IPS DF 6.9 (cell line): ENCODE results near the gene ARNT2.

ENCODE experiments used
- DNase-seq: peaks from one replicate; pipeline ENCODE4 v3.0.0-alpha.2; 2013; ENCODE audit warnings: low read depth, low spot score
- H3K27ac ChIP-seq: one replicate; pipeline ENCODE4 v1.5.1; 2013; ENCODE audit warnings: low read length, control low read depth
- H3K27me3 ChIP-seq: 2 replicates; pipeline ENCODE4 v1.6.1; 2013; ENCODE audit warnings: mild to moderate bottlenecking, low read length; ENCODE audit not compliant: control insufficient read depth, insufficient read depth
- H3K36me3 ChIP-seq: 2 replicates; pipeline ENCODE4 v1.6.1; 2013; ENCODE audit warnings: low read length; ENCODE audit not compliant: control insufficient read depth, insufficient read depth
- H3K4me1 ChIP-seq: 2 replicates; pipeline ENCODE4 v1.6.1; 2013; ENCODE audit warnings: low read length; ENCODE audit not compliant: control insufficient read depth, insufficient read depth
- H3K4me3 ChIP-seq: 2 replicates; pipeline ENCODE4 v1.5.1; 2013; ENCODE audit warnings: mild to moderate bottlenecking, low read length
- H3K9me3 ChIP-seq: 2 replicates; pipeline ENCODE4 v1.6.1; 2013; ENCODE audit warnings: low read length, inconsistent platforms; ENCODE audit not compliant: control insufficient read depth, insufficient read depth
- WGBS: extraction: QIAGEN DNeasy Blood & Tissue Kit; methylation state at CpG from one replicate; pipeline ENCODE4 v1.1.7; 2013; ENCODE audit warnings: mixed read lengths, missing lambda C conversion rate; ENCODE audit not compliant: insufficient read length, insufficient coverage; 5-methylcytosine and 5-hydroxymethylcytosine counted together

ARNT2 gene

DNA sequence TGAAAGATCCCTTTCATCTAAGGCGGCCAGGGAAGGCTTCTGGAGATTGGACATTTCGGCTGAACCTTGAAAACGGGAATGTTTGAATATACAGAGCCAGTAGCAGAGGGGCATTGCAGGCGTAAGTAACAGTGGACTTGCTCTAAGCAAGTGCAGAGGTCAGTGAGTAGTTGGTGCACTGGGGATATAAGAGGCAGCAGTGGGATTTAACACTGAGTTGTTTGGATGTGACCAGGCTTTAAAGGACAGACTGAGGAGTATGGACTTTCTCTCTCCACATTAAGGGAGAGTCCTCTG is 1.3 kb downstream of the ARNT2 start:
- no peak overlapping the region for H3K4me3 ChIP-seq

DNA sequence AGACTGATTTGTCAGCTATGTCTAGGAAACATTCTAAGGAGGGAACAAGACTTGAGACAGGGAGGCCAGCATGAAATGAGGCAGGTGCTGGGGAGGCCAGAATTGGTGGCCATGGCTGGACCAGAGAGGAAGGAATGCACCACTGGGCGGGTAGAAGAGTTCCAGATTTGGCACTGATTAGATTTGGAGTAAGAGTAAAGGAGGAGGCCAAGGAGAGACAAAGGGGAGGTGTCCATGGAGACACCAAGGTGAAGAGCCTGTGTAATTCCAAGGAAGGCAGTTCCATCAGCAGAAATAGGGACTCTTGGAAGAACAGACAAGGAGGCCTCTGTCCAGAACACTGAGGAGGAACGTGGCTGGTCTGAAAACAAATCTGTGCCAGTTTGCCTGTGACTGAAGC is 1.8 kb downstream of the ARNT2 start:
- DNase-seq, result no peak
- Histone ChIP-seq H3K9me3 (no peaks in the 10 kb centered on the region), H3K4me3 (no peak overlapping the region), H3K4me1 (no peaks in the 10 kb centered on the region), H3K27me3 (peaks cover 2% of the 10 kb centered on the region; the same call in 1 of the 2 replicates), H3K36me3 (no peaks in the 10 kb centered on the region), H3K27ac (no peak overlapping the region)
- no CpG with 5 or more reads among the region's 2 CpGs for WGBS

More for the DNA sequence above, 1.3 kb downstream of the ARNT2 start:
- WGBS, result no CpG with 5 or more reads among the region's 4 CpGs
- no peaks in the 10 kb centered on the region for H3K4me1 ChIP-seq
- H3K27ac ChIP-seq, result no peak overlapping the region
- peaks cover 2% of the 10 kb centered on the region; the same call in 1 of the 2 replicates for H3K27me3 ChIP-seq
- no peaks in the 10 kb centered on the region for H3K9me3 ChIP-seq
- no peak for DNase-seq
- no peaks in the 10 kb centered on the region for H3K36me3 ChIP-seq

DNA sequence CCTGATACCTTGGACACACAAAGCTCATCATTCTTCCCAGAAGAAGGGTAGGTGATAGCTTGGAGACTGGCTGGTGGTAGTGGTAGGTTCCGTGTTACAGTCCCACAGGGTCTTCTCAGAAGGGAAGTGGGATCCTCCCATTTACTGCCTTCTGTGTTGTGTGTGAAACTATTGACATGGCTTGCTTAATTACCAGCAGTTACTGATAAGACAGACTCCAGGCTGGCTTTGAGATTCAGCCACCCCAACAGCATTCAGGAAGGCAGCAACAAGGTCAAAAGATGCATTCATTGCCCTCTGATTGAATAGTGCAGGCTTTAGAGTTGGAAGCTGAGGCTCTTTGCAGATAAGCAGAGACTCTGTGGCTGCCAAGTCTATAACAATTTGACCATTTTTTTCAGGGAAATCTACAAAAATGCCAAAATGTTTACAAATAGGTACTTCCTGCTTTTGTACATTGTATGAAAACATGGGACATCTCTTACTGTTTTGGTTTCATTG is 7.7 kb downstream of the ARNT2 start:
- Histone ChIP-seq H3K27ac (no peak overlapping the region), H3K27me3 (no peaks in the 10 kb centered on the region), H3K36me3 (no peaks in the 10 kb centered on the region), H3K4me1 (no peaks in the 10 kb centered on the region), H3K4me3 (no peak overlapping the region), H3K9me3 (no peaks in the 10 kb centered on the region)
- DNase-seq, result no peak
- no CpG with 5 or more reads among the region's 1 CpG for WGBS

DNA sequence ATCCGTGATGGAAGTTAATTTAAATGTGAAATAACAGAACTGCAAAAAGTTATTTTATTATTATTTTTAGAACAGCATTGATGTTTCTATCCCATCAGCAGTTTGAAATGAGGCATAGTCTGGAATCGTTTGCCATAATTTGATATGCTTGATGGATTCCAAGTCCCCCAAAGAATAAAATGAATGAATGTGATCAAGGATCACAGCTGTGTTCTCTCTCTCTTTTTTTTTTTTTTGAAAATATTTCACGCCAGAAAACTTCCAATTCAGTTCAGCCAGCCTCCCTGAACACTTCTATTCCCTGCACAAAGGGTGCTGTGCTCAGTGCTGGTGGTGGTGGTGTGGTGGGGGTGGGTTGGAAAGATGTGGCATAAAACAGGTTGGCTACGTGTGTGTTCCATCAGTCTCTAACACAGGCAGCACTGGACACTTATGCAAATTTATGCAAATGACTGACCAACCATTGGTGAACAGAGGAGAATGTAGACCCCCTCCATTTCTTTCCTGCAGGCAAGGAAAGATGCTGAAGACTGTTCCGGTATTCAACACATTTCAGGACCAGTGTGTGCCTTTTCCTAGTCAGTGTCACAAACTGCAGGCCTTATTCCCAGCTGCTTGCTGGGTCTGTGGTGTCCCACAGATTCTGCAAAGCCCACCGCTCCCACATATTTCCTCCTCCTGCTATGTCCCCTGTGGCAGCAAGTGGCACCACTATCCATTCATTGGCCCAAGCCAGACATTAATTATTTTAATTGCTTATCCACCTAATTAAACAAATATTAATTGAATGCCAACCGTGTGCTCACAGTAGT is 10.6 kb downstream of the ARNT2 start:
- Histone ChIP-seq H3K27ac (no peak overlapping the region), H3K4me1 (no peaks in the 10 kb centered on the region), H3K36me3 (no peaks in the 10 kb centered on the region), H3K27me3 (no peaks in the 10 kb centered on the region), H3K9me3 (no peaks in the 10 kb centered on the region; the same call in 1 of the 2 replicates), H3K4me3 (no peak overlapping the region)
- DNase-seq, result no peak
- no CpG with 5 or more reads among the region's 7 CpGs for WGBS

DNA sequence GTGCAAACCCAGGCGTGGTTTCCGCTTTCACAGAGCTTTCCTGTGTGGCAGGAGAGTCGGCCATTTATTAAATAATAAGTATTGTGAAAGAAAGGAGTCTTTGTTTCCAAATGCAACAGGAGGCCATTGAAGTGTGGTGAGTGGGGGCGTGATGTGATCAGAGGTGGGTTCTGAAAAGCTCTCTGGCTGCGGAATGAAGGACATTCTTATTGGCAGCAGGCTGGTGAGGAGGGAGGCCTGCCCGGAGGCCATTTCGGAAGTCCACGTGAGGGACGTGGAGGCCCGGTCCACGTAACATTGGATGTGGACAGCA is 11.1 kb downstream of the ARNT2 start:
- Histone ChIP-seq H3K27ac (no peak overlapping the region), H3K36me3 (no peaks in the 10 kb centered on the region), H3K4me1 (no peaks in the 10 kb centered on the region), H3K9me3 (no peaks in the 10 kb centered on the region; the same call in 1 of the 2 replicates), H3K27me3 (no peaks in the 10 kb centered on the region), H3K4me3 (no peak overlapping the region)
- DNase-seq, result no peak
- WGBS, result no CpG with 5 or more reads among the region's 11 CpGs

DNA sequence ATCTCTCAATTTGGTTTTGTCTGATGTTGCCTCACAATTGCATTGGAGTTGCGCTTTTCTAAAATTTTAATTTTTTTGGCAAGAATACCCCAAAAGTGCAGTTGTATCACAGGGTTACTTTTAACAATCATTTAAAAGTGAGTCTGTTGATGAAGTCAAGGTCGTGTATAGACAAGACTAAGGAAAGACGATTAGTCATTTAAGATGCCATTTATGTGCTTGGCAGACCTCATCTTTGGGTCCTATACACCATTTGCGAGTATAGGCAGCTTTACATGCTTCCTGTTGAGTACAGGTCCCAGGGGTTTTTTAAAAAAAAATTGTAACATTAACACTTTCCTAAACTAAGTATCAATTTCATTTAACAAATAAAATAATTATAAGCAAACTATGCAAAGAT is 12.5 kb downstream of the ARNT2 start:
- Histone ChIP-seq H3K4me1 (no peaks in the 10 kb centered on the region), H3K4me3 (no peak overlapping the region), H3K36me3 (no peaks in the 10 kb centered on the region), H3K27me3 (no peaks in the 10 kb centered on the region), H3K9me3 (no peaks in the 10 kb centered on the region; the same call in 1 of the 2 replicates), H3K27ac (no peak overlapping the region)
- DNase-seq, result no peak
- no CpG with 5 or more reads among the region's 4 CpGs for WGBS

DNA sequence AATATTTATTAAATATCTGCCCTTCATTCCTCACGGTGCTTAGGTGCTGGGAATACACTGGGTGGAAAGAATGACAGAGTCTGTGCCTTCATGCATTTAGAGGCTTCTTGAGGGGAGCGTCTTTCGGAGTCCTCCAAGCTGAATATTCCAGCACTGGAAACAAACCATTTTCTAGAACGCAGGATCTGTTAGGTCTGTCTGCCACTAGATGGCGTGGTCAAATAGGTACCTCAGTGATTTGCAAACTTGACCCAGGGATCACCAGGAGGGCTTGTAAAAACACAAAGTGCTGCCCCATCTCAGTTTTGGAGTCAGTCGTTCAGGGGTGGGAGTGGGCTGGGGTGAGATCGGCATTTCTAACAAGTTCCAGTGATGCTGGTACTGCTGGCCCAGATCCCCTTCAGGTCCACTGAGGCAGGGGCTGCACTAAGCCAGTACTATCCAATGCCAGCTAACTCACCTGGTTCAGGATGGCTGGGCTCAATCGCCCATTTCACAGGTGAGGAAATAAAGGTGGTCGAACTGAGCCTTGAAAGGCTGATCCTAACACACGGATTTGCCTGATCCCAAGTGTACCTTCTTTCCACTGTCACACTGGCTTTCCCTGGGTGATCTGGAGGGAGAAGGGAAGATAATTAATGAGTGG is 14.8 kb downstream of the ARNT2 start:
- H3K9me3 ChIP-seq, result no peaks in the 10 kb centered on the region; the same call in 1 of the 2 replicates
- H3K27ac ChIP-seq, result no peak overlapping the region
- H3K27me3 ChIP-seq, result no peaks in the 10 kb centered on the region
- H3K4me3 ChIP-seq, result no peak overlapping the region
- DNase-seq, result no peak
- H3K4me1 ChIP-seq, result no peaks in the 10 kb centered on the region
- no peaks in the 10 kb centered on the region for H3K36me3 ChIP-seq
- no CpG with 5 or more reads among the region's 10 CpGs for WGBS

DNA sequence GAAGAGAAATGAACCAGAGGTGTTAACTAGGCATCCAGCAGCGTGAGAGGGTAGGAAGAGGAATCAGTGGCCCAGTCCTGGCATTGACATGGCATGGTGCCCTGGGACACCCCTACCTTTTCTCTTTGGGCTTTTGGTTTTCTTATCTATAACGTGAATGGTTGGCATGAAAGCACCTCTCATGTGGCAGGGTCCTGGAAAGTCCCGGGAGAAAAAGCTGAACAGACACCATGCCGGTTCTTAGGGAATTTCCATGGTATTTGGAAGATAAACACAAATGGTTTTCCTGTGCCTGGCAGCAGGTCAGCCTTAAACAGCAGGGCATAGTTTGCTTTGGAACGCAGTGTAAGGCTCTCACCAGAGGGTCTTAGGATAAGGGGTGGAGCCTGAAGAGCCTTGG is 15.4 kb downstream of the ARNT2 start:
- Histone ChIP-seq H3K27me3 (no peaks in the 10 kb centered on the region), H3K27ac (no peak overlapping the region), H3K4me1 (no peaks in the 10 kb centered on the region), H3K36me3 (no peaks in the 10 kb centered on the region), H3K4me3 (no peak overlapping the region), H3K9me3 (no peaks in the 10 kb centered on the region; the same call in 1 of the 2 replicates)
- no peak for DNase-seq
- WGBS, result no CpG with 5 or more reads among the region's 5 CpGs

DNA sequence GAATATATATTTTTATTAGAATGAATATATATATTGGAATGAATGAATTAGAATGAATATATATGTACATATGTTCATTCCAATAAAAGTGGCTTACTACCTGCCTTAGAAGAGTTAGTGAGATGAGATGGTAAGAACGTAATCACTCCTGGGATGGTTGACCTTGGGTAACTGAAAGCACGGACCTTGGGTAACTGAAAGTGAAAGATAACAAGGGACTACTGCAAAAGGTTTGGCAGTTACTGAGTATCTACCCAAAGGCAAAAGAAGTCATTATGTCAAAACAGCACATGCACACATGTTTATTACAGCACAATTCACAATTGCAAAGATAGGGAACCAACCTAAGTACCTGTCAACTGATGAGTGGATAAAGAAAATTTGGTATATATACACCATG is 16.5 kb downstream of the ARNT2 start:
- Histone ChIP-seq H3K4me1 (no peaks in the 10 kb centered on the region), H3K4me3 (no peak overlapping the region), H3K27me3 (no peaks in the 10 kb centered on the region), H3K36me3 (no peaks in the 10 kb centered on the region), H3K9me3 (no peaks in the 10 kb centered on the region; the same call in 1 of the 2 replicates), H3K27ac (no peak overlapping the region)
- no CpG with 5 or more reads among the region's 2 CpGs for WGBS
- DNase-seq, result no peak

DNA sequence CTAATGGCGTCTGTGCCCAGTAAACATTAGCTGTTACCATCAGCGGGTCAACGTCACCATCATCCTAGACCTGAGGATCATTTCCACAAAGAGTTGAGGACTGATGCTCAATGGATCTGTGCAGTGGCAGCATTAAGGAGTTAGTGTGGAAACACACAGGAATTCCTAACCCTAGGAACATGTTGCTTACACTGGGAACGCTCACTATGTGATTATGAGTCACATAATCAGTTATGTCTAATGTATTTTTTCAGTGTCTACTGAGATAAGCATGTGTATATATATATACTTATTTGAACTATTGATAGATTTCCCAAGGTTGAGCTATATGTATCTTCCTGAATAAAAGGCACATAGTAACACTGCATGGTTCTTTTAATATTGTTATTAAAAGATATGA is 19.0 kb downstream of the ARNT2 start:
- Histone ChIP-seq H3K27ac (no peak overlapping the region), H3K4me3 (no peak overlapping the region), H3K27me3 (no peaks in the 10 kb centered on the region), H3K36me3 (no peaks in the 10 kb centered on the region), H3K4me1 (no peaks in the 10 kb centered on the region), H3K9me3 (no peaks in the 10 kb centered on the region)
- no CpG with 5 or more reads among the region's 4 CpGs for WGBS
- no peak for DNase-seq

DNA sequence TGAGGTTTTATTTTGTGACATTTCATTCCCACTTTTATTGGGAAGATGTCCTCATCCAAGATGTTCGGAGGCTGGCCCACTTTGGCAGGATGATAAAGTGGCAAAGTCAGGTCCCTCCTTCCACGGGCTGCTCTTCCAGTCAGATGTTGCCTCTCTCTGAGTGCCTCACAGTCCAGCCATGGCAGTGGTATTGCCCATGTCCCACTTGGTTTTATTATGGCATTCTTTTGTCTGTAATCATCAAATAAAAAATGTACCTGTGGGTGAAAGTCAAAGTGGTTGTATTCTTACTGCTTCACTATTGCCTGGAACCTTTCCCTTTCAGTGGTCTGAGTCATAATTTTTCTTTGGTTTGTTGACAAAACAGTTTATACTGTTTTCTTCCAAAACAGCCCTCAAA is 20.2 kb downstream of the ARNT2 start:
- H3K27me3 ChIP-seq, result no peaks in the 10 kb centered on the region
- H3K4me1 ChIP-seq, result no peaks in the 10 kb centered on the region
- H3K4me3 ChIP-seq, result no peak overlapping the region
- WGBS, result no CpG with 5 or more reads among the region's 2 CpGs
- H3K9me3 ChIP-seq, result no peaks in the 10 kb centered on the region
- H3K27ac ChIP-seq, result no peak overlapping the region
- H3K36me3 ChIP-seq, result no peaks in the 10 kb centered on the region
- no peak for DNase-seq
